ENCODE measurements around the gene HS1BP3. TPM values are rescaled to one million over a fixed set of nuclear protein-coding genes. Genes with fewer than 3 reads are reported as not detected.
A peak's percentile ranks its signal among the peaks of the same experiment; 100 is the strongest.

Gene HS1BP3
- polyA plus RNA-seq, 10 donors, result 6.5 to 10.1 (median 8.6) TPM

DNA sequence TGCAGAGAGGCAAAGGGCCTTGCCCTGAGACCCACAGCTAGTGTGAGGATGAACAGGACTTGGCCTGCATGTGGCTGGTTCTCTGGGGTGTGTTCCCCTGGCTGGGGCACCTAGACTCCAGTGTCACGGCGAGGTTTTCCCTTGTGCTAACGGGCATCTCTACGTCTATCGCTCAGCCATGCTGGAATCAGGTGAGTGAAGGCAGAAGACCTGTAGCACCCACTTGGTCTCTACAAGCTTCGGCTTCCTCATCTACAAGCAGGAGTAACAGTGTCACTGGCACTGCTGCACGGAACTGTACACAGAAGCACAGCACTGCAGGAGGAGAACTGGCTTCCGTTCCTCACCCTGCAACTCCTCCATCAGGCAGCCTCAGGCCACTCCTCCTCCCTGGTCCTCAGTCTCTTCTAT lies 30.6 kb downstream of the HS1BP3 start:
- no peak for DNase-seq

- DNase-seq, result no peak
These were observed 31.3 kb downstream of the HS1BP3 start for GRCh38 chr2:20619624-20620024.

DNA sequence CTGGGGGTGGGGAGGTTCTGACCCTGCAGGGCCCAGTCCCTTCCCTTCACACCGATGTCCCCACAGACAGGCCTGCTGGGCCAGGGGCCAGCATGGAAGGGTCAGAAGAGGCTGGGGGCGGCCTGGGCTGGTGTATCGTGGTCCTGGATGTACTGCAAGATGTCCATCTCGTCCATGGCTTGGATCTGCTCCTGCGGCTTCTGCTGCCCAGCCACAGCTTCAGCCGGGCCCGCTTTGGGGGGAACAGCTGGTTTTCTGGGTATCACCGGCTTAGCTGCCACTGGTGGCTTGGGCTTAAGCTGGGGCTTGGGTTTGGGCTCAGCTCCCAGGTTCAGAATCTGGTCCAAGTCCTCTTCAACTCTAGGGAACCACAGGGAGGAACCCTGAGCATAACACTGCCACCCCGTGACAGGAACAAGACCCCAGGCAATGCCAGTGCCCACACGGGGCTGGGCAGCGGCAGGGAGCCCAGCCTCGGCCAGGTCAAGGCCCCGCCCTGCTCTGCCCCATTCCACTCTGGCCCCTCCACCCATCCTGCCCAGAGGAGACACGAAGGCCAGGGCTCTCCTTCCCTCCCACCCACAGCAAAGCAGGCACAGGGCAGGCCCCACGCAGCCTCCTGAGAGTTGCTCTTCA lies 31.9 kb downstream of the HS1BP3 start:
- no peak for DNase-seq

- DNase-seq, result no peak
These were observed 32.4 kb downstream of the HS1BP3 start for GRCh38 chr2:20618468-20618885.

- DNase-seq, result peak; percentile 95 to 97 (median 96)
These were observed 32.9 kb downstream of the HS1BP3 start for GRCh38 chr2:20617892-20618467.

GRCh38 chr2:20617081-20617575 lies 33.8 kb downstream of the HS1BP3 start:
- DNase-seq, result peak; percentile 42 to 85 (median 71)

- no peak for DNase-seq
These were observed 34.5 kb downstream of the HS1BP3 start for GRCh38 chr2:20616341-20616871.

DNA sequence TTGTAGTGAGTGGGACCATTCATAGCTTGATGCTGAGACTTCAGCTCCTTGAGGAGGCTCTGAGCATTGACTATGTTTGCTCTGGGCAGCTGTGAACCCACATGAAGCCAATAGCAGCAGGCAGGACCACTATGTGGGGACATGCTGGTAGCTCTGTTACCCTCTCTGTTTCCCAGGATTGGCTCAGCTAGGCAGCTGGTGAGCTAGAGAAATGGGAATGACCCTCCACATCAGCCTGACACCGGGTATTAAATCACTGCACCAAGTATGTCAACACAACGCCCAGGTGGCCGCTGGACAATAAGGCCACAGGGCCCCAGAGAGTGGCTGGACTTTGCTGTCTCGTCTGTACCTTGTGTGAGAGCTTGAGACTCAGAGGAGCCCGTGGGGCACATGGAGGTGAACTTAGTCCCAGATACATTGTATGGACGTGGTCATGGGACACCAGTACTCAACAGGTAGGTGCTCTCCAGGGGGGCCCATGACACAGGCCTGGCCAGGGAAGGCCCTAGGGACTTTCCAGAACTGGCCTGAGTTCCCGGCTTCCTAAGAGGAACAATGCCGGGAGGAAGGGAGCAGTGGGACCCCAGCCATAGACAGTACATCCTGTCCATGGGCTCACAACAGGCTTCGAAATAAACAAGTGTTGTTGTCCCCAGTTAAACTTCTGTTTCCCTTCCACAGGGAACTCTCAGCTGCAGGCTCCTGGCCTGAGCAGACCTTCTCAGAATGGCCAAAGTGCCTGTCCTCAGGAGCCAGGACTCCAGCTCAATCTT lies 35.2 kb downstream of the HS1BP3 start:
- peak in 1 of 3 donors; percentile 79 for DNase-seq

DNA sequence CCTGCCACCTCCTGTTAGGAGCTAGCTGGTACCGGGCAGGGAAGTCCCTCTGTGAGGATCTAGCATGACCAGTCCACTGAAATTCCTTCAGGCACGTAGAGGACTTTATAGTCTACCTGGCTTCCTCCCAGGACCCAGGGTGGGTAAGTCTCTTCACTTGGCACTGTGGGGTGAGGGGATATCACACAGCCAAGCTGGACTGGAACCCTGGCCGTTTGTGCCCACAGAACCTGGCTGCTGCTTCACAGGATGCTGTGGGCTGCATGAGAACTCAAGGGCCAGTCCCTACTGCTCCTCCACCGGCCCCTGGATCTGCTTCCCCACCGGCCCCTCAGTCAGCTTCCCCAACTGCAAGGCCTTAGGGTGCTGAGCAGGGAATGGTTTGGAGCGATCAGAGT lies 35.8 kb downstream of the HS1BP3 start:
- DNase-seq, result no peak

DNA sequence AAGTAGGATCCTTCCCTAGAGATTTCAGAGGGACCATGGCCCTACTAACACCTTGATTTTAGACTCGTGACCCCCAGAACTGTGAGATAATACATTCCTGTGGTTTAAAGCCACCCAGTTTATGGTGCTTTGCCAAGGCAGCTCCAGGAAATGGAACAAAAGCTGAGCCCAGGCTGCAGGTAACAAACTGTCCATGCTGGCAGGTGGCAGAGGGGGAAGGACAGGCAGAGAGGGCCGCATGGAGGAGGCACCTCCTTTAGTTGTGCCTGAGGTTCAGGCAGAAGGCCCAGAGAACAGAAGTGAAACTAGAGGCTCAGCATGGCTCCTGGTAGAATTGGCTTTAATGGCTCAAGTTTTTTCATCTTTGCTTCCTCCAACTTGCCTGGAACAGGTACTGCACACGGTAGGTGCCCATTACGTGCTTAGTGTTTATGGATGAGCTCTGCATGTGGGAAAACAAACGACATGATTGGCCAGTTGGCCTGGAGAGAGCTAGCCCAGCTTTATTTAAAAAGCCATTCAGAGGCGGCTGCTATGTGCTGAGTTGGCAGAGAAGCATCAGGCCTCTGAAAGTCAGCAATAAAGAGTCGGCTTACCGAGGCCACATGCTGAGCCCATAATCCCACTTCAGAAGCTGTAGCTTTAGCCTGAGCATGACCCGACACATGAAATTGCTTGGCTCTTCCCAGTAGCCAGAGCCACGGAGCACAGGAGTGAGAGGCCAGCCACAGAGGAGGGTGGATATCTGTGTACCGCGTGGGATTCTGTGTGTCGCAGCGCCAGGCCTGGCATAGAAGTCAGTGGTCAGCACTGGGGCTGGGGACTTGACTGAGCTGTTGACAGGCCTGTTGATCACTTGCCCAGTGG lies 36.5 kb downstream of the HS1BP3 start:
- peak in 1 of 3 donors; percentile 26 for DNase-seq

- no peak for DNase-seq
These were observed 37.7 kb downstream of the HS1BP3 start for GRCh38 chr2:20612925-20613916.

DNA sequence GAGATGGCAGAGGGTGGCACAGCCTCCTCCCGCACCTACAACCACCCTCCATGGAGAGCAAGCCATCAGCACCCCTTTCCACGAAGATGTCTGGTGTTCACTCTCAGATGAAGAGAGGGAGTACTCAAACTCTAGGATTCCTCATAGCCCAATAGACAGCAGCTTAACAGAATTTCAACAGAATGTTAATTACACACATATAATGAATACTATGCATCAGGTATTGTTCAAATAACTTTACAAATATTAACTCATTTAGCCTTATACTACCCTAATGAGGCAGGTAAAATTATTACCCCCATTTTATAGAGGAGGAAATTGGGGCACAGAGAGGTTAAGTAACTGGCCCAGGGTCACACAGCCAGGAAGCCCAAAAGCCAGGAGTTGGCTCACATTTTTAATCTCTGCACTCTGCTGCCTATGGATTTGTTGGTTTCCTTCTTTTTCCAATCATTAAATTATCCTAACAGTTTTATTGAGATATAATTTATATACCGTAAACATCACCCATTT lies 39.0 kb downstream of the HS1BP3 start:
- no peak for DNase-seq

DNA sequence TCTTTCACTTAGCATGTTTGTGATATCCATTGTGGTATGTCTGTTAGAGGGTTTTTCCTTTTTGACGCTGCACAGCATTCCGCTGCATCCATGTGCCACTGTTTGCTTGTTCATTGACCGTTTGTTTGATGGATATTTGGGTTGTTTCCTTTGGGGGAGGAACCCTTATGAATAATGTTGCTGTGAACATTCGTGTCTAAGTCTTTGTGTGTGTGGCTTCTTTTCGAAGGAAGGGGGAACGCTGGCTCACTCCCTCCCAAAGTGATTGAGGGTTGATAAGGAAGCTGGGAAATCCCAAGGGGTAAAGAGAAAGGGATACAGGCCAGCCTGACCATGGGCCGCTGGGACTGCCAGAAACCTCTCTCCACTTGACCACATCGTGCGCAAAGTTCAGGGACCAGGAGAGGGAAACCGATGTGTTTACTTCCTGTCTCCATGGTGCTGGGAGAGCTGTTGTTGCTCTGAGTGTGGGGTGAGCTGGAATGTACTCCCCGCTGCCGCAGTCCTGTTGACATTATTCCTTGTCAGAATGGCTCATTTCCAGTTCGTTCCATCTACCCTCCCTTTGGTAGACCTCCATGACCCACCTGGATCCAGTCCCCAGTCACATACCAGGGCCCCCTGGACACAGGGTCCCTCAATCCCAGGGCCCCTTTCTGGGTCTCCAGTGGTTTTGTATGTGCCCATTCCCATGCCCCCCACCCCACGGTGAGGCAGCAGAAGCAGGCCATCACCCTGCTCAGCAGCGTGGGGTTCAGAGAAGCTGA lies 39.6 kb downstream of the HS1BP3 start:
- peak; percentile 74 to 94 (median 83) for DNase-seq

DNA sequence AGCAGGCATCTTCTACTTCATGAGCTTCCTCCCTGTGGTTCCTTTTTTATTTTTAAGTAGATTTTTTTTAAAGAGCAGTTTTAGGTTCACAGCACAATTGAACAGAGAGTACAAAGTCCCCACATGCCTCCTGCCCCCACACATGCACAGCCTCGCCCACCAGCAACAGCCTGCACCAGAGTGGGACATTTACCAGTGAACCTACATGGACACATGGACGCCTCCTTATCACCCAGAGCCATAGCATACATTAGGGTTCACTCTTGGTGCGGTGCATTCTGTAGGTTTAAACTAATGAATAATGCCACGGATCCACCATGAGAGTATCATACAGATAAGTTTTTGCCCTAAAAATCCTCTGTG lies 40.9 kb downstream of the HS1BP3 start:
- DNase-seq, result no peak

DNA sequence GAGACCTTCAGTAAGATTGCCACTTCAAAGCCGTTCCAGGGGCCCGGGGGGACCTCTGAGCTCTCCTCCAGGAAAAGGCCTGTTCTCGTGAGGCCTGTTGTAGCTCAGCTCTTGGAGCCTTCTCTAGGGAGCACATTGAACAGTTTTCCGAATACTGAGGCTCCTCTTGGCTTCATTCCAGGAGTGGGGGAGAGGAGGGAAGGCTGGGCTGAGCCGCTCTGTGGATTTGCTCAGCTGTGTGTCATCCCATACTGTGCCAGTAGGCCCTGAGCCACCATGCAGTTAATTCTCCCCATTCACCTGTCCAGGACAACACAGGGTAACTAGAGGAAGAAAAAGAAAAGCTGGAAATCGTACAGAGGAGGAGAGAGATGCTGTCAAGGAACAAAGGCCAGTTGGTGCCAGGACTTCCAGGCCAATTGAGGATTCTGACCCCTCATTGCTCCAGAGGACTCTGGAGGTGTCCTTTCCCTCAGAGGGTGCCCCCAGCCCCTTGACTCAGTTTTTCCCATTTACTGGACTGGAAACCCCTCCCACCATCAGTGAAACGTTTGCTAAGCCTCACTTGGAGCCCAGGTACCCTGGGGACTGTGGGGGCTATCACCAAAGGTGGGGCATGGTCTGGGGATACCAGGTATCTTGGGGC lies 41.4 kb downstream of the HS1BP3 start:
- DNase-seq, result peak in 2 of 3 donors; percentile 61 to 86

DNA sequence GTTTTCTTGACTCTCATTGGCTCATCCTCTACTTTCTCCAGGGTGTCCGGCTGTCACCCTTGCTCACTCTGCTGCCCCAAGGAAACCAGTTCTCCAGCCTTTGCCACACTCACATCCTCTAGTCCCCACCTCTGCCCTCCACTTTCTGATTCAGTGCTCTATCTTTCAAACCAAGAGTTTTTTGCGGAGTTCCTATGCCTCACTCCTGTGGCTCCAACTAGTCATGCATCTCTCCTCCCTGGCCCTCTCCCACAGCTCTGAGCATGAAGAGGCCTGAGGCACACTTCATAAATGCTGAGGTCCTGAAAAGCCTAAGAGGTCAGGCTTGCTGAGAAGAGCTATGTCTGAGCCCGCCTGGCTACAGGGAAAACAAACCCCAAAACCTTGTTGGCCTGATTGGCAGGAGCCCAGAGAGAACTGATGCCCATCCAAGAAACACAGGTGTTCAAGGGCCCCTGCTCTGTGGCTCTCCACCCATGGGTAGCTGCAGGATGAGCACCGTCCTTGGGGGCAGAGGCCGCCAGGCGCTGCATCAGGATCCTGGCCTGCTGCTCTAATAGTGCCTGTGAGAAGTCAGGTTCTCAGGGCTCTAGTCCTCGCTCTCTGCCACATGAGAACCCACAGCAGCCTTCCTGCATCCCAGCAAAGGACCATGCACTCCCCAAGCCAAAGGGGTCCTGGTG lies 42.1 kb downstream of the HS1BP3 start:
- DNase-seq, result no peak

DNA sequence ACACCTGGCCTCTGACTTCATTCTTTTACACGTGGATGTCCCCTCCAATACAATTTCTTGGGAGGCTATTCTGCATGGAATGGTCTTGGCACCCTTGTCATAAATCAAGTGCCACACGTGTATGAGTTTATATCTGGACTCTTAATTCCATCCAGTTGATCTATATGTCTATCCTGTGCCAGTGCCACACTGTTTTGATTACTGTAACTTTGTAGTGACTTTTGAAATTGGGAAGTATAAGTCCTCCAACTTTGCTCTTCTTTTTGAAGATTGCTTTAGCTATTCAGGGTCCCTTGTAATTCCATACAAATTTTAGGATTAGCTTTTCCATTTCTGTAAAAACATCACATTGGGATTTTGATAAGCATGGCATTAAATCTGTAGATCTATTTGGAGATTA lies 43.5 kb downstream of the HS1BP3 start:
- DNase-seq, result no peak

GRCh38 chr2:20606198-20606597 lies 44.7 kb downstream of the HS1BP3 start:
- DNase-seq, result no peak
